ENCODE measurements around the gene EPB41L4A. TPM values are rescaled to one million over a fixed set of nuclear protein-coding genes. Genes with fewer than 3 reads are reported as not detected.

EPB41L4A gene
- total RNA-seq, 3 donors from 2014 or later = 22.0 to 25.9 (median 22.6) TPM

DNA sequence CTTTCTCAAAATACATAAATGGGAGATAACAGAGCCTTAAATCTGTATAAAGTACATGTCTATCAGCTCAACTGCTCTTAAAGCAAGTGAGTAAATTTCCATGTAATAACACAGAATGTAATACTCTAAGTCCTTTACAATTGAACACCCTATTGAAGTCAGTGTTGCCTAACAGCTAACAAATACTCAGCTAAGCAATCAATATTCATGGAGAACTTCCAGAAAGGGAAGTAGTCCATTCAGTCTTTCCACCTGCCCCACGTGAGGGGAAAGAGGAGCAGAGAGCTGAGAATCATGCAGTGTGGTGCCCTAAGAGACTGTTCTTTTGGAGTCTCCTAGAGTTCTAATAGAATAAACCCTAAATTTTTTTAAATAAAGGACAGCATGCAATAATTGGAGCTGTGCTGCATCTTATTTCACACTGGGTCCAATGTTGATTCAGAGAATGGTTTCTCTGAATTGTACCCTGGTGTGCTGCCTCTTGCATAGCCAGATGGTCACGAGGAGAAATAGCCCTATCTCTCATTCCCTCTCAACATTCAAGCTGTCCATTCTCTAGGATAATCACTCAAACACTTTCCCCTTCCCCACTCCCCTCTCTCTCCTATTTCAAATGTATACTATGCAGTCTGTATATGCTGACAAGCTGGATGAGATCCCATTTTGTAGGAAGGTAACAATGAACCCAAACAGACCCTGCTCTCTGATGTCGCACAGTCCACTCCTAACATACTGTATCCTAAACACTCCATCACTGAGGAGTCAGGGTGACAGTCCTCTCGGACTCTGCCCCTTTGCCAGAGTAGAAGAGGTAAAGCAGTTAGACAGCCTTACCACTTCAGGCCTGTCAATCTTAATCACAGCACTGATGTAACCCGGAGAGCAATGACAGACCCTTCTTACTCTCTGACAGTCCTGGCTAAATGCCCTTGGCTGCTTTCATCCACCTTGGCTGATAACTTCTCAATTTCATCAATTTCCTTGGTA lies 134.8 kb downstream of the EPB41L4A start:
- no peaks in the 10 kb centered on the region for H3K27me3 ChIP-seq
- DNase-seq (ENCODE audit: low spot score in 2 of 2) = no peak
- no peaks in the 10 kb centered on the region for H3K36me3 ChIP-seq
- H3K4me1 ChIP-seq = no peaks in the 10 kb centered on the region
- H3K27ac ChIP-seq = no peak overlapping the region
- intact Hi-C loops (cut with DNase I; ENCODE audit: low total_unique reads) = no loop called here
- TF ChIP-seq CTCF (IDR thresholded peaks at IDR 0.05) (no peak), POLR2A (IDR thresholded peaks at IDR 0.05) (no peak), POLR2AphosphoS5 (IDR thresholded peaks at IDR 0.05) (no peak)
- no peak overlapping the region for H3K4me3 ChIP-seq
- H3K9me3 ChIP-seq = no peaks in the 10 kb centered on the region

GRCh38 chr5:112283034-112283582 lies 136.0 kb downstream of the EPB41L4A start:
- Histone ChIP-seq H3K4me1 (no peaks in the 10 kb centered on the region), H3K27me3 (no peaks in the 10 kb centered on the region), H3K36me3 (no peaks in the 10 kb centered on the region), H3K9me3 (no peaks in the 10 kb centered on the region), H3K4me3 (no peak overlapping the region), H3K27ac (no peak overlapping the region)
- DNase-seq (ENCODE audit: low spot score in 2 of 2) = no peak
- intact Hi-C loops (cut with DNase I; ENCODE audit: low total_unique reads) = no loop called here
- TF ChIP-seq POLR2A (IDR thresholded peaks at IDR 0.05) (no peak), CTCF (IDR thresholded peaks at IDR 0.05) (no peak), POLR2AphosphoS5 (IDR thresholded peaks at IDR 0.05) (no peak)

- intact Hi-C loops (cut with DNase I; ENCODE audit: low total_unique reads) = no loop called here
- no peaks in the 10 kb centered on the region for H3K27me3 ChIP-seq
- no peaks in the 10 kb centered on the region for H3K36me3 ChIP-seq
- no peak for DNase-seq (ENCODE audit: low spot score in 2 of 2)
- H3K4me1 ChIP-seq = no peaks in the 10 kb centered on the region
- H3K4me3 ChIP-seq = no peak overlapping the region
- TF ChIP-seq POLR2AphosphoS5 (IDR thresholded peaks at IDR 0.05) (no peak), CTCF (IDR thresholded peaks at IDR 0.05) (no peak), POLR2A (IDR thresholded peaks at IDR 0.05) (no peak)
- H3K9me3 ChIP-seq = no peaks in the 10 kb centered on the region
- H3K27ac ChIP-seq = no peak overlapping the region
Observed at GRCh38 chr5:112279082-112279481, 140.0 kb downstream of the EPB41L4A start.

- intact Hi-C loops (cut with DNase I; ENCODE audit: low total_unique reads) = no loop called here
- Histone ChIP-seq H3K4me3 (no peak overlapping the region), H3K27ac (no peak overlapping the region), H3K36me3 (no peaks in the 10 kb centered on the region), H3K9me3 (no peaks in the 10 kb centered on the region), H3K27me3 (no peaks in the 10 kb centered on the region), H3K4me1 (no peaks in the 10 kb centered on the region)
- no peak for DNase-seq (ENCODE audit: low spot score in 2 of 2)
- TF ChIP-seq POLR2AphosphoS5 (IDR thresholded peaks at IDR 0.05) = no peak
- no peak for TF ChIP-seq POLR2A (IDR thresholded peaks at IDR 0.05)
- TF ChIP-seq CTCF (IDR thresholded peaks at IDR 0.05) = no peak
Observed at GRCh38 chr5:112276991-112277390, 142.1 kb downstream of the EPB41L4A start.

DNA sequence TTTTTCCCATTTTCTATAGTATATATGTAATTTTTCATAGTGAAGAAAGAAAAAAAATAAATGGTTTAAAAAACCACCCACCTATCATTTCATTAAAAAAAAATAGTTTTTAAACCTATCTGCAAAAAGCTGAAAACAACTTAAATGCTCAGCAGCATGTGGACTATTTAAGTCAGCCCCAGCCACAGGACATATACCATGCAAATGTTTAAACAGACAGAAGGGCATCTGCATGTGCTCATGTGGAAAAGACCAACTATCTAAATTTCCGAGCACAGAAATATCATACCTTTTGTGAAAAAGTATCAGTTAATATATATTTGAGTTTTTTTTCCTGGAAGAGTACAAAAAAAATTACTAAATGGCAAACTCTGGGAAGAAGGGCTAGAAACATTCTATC lies 143.4 kb downstream of the EPB41L4A start:
- intact Hi-C loops (cut with DNase I; ENCODE audit: low total_unique reads) = no loop called here
- no peaks in the 10 kb centered on the region for H3K36me3 ChIP-seq

More for the DNA sequence above, 143.4 kb downstream of the EPB41L4A start:
- no peaks in the 10 kb centered on the region for H3K4me1 ChIP-seq
- no peak overlapping the region for H3K4me3 ChIP-seq
- DNase-seq (ENCODE audit: low spot score in 2 of 2) = no peak
- no peak for TF ChIP-seq POLR2AphosphoS5 (IDR thresholded peaks at IDR 0.05)
- no peak for TF ChIP-seq CTCF (IDR thresholded peaks at IDR 0.05)
- no peak for TF ChIP-seq POLR2A (IDR thresholded peaks at IDR 0.05)
- H3K27me3 ChIP-seq = no peaks in the 10 kb centered on the region
- H3K27ac ChIP-seq = no peak overlapping the region
- no peaks in the 10 kb centered on the region for H3K9me3 ChIP-seq

Data from breast epithelium (tissue), 4 donors.